GM19452 (cell line): ENCODE measurements around the gene TRPM7.
"Not testable (repeated sequence)": the region's sequence is repeated elsewhere in the genome, so short reads cannot be mapped to it uniquely, and the experiment has no call there.

Source experiments
- ATAC-seq: cut with Tn5 transposase; IDR thresholded peaks from one replicate; pipeline ENCODE4 v1.9.1; 2021; ENCODE audit not compliant: unreplicated experiment

TRPM7 gene

DNA sequence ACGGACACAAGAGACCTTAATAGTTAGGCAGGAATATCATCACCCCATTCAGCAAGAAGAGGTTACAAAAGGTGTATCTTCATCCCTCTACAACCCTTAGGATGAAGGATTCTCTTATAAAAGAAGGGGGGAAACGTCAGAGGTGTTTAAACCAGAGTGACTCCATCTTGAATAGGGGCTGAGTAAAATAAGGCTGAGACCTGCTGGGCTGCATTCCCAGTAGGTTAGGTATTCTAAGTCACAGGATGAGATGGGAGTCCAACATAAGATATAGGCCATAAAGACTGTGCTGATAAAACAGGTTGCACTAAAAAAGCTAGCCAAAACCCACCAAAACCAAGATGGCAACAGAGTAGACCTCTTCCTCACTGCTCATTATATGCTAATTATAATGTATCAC is 16.5 kb downstream of the TRPM7 start:
- ATAC-seq = no peak

GRCh38 chr15:50669611-50670010 is 17.0 kb downstream of the TRPM7 start:
- no peak for ATAC-seq

- ATAC-seq = no peak
These were observed 20.7 kb downstream of the TRPM7 start for GRCh38 chr15:50665938-50666337.

DNA sequence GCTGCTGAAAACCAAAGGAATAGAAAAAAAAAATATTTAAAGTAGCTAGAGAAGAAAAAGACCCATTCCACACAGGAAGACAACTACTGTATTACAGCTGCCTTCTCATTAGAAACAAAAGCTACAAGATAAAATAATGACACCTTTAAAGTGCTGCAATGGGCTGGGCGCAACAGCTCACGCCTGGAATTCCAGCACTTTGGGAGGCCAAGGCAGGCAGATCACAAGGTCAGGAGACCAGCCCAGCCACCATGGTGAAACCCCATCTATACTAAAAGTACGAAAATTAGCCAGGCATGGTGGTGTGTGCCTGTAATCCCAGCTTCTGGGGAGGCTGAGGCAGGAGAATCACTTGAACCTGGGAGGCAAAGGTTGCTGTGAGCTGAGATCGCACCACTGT is 31.0 kb downstream of the TRPM7 start:
- no peak for ATAC-seq

DNA sequence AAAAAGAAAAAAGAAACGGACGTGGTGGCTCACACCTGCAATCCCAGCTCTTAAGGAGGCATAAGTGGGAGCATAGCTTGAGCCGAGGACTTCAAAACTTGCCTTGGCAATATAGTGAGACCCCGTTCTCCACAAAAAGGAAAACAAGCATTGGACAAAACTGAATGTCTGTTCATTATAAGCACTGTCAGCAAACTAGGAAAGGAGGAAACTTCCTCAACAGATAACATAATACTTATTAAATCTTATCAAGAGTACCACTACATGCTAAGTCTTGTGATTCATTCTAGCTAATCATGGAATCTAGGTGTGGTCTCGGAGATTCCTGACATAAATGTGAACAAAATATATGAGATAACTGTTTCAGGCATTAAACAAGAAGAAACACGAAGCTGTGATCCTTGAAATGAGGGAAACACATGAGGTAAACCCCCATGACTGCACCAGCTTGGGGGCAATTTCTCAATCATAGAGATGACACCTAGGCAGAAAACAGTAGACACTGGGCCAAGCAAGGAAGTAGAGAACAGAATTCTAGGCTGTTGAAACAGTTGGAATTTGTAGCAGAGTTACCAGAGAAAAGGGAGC is 33.3 kb downstream of the TRPM7 start:
- no peak for ATAC-seq

- ATAC-seq = no peak
These were observed 33.9 kb downstream of the TRPM7 start for GRCh38 chr15:50652671-50653070.

DNA sequence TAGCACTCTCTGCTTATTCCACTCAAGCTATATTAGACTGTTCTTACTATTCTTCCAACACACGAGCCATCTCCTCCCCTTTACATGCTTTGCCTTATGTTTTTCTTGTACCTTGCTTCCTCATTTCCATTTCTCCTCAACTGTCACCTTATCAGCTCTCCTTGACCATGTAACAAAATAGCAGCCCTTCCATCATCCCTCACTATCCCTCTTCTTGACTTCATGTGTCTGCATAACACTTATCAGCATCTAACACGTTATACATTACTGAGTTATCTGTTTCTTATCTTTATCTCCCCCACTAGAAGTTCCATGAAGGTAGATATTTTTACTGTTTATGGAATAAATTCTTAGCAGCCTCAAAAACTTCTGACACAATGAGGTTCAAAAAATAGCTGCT is 45.3 kb downstream of the TRPM7 start:
- ATAC-seq = no peak

DNA sequence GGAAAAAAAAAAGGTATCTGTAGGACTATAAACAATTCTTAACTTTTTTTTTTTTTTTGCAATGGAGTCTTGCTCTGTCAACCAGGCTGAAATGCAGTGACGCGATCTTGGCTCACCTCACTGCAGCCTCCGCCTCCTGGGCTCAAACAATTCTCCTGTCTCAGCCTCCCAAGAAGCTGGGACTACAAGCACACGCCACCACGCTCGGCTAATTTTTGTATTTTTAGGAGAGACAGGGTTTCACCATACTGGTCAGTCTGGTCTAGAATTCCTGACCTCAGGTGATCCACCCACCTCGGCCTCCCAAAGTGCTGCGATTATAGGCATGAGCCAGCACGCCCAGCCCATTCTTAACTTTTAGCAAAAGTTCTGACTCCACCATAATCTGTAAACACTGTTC is 50.5 kb downstream of the TRPM7 start:
- no peak for ATAC-seq

DNA sequence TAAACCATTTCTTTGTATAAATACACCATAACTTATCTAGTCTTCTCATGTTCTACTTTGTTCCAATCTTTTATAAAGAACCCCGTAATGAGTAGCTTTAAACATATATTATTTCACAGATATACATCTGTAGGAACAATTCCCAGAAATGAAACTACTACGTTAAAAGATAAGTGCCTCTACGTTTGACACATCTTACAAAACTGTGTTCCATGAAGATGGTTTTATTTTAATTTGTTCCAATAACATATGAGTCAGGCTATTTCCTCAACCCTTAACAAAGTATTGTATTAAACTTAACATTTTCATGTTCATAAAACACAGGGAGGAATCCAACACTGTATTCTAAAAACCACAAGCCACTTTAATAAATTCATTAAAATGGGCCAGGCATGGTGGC is 52.9 kb downstream of the TRPM7 start:
- ATAC-seq = no peak

DNA sequence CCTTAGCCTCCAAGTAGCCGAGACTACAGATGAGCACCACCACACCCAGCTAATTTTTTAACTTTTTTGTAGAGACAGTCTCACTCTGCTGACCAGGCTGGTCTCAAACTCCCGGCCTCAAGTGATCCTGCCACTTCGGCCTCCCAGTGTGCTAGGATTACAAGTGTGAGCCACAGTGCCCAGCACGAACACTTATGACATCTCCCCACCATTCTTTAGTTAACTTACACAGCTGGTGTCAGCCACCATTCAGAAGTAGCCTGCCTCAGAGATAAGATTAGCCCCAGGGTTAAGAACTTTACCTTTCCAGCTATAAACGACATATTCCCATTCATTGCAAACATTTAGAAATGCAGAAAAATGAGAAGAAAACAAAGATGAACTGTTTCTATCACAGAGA is 58.2 kb downstream of the TRPM7 start:
- ATAC-seq = no peak

- ATAC-seq = no peak
These were observed 59.1 kb downstream of the TRPM7 start for GRCh38 chr15:50627351-50628055.

- ATAC-seq = no peak
These were observed 61.9 kb downstream of the TRPM7 start for GRCh38 chr15:50624616-50625168.

DNA sequence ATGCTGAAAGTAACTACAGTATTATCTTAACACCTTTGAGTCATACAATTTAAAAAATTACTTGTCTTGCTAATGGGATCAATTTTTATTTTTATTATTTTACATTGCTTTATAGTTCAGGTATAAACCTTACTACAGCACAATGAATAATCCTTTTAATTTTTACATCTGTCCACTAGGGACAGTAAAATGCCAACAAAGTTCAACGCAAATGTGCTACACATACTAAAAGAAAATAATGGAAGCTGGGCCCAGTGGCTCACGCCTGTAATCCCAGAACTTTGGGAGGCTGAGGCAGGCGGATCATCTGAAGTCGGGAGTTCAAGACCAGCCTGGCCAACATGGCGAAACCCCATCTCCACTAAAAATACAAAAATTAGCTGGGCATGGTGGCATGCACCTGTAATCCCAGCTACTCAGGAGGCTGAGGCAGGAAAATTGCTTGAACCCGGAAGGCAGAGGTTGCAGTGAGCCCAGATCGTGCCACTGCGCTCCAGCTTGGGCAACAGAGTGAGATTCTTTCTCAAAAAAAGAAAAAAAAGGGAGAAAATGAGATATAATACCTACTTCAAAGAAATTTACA is 64.1 kb downstream of the TRPM7 start:
- ATAC-seq = not testable (repeated sequence)

- ATAC-seq = not testable (repeated sequence)
These were observed 69.6 kb downstream of the TRPM7 start for GRCh38 chr15:50616960-50617359.

DNA sequence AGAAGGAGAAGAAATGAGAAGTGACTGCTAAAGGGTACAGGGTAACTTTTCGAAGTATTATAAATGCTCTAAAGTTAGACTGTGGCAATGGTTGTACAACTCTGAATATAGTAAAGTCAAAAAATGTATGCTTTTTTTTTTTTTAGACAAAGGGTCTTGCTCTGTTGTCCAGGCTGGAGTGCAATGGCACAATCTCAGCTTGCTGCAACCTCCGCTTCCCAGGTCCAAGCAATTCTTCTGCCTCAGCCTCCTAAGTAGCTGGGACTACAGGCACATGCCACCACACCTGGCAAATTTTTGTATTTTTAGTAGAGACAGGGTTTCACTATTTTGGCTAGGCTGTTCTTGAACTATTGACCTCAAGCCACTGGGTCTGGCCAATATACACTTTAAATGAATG is 70.0 kb downstream of the TRPM7 start:
- ATAC-seq = not testable (repeated sequence)

DNA sequence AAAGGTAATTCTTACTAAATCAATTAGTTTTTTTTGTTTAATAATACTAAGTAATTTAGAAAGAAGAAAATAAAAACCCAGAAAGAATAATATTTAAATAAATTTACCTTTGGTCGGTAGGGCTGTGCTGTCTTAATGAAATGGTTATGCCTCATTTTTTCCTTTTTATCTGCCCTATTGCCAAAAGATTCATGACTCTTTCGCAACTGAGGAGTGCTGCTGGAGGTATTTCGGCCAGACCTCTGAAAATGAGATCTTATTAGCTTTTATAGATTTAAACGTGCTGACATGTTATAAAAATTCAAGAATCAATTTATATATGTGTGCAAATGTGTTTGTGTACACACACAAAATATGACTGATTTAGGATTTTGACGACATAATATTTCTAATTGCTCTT is 73.0 kb downstream of the TRPM7 start:
- ATAC-seq = no peak

- ATAC-seq = no peak
These were observed 79.5 kb downstream of the TRPM7 start for GRCh38 chr15:50607129-50607528.

DNA sequence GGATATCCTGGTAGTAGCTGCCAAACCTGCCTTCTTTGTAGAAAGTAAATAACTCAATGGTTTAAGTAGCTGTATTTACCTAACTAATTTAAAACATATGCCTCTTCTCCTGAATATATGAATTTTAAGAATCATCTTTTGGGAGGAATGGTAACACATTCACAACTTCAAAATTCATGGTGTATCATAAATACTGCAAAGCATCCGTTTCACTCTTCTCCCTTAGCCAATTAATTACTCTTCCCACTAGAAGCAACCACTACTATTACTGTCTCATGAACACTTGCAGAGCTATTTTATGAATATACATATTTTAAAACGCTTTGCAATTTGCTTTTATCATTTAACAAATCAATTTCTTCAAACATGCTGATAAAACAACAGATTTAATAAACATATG is 81.1 kb downstream of the TRPM7 start:
- ATAC-seq = no peak

DNA sequence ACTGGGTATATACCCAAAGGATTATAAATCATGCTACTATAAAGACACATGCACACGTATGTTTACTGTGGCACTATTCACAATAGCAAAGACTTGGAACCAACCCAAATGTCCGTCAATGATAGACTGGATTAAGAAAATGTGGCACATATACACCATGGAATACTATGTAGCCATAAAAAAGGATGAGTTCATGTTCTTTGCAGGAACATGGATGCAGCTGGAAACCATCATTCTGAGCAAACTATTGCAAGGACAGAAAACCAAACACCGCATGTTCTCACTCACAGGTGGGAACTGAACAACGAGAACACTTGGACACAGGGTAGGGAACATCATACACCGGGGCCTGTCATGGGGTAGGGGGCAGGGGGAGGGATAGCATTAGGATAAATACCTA is 84.6 kb downstream of the TRPM7 start:
- ATAC-seq = not testable (repeated sequence)

GRCh38 chr15:50594311-50594710 is 92.3 kb downstream of the TRPM7 start:
- ATAC-seq = no peak

- ATAC-seq = no peak
These were observed 92.8 kb downstream of the TRPM7 start for GRCh38 chr15:50593761-50594160.

- ATAC-seq = no peak
These were observed 96.3 kb downstream of the TRPM7 start for GRCh38 chr15:50590288-50590687.
